Measurements from ENCODE around the gene SLC15A1.

SLC15A1 gene

DNA sequence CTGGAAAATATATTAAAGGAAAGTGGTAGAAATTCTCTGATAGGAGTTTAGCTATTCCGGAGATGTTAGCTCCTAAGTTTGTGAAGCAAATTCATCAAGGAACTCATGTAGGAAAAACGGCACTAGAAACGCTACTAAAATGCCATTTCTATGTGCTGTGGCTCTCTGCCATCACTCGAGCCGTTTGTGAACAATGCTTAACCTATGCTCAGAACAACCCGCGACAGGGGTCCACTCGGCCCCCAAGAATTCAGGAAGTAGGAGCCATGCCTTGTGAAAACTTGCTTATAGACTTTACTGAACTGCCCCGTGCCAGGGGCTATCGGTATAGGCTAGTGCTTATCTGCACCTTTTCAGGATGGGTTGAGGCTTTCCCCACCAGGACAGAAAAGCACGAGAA, 14.2 kb upstream of the SLC15A1 start:
- no peak overlapping the region for H3K4me3 ChIP-seq (ENCODE audit: low read depth, low read length)

GRCh38 chr13:98765996-98766519, 13.6 kb upstream of the SLC15A1 start:
- no peaks in the 10 kb centered on the region for H3K4me1 ChIP-seq (ENCODE audit: control insufficient read depth, insufficient read depth, low read length)
- ChIA-PET POLR2A (no interaction called here), CTCF (interaction anchor here (0.6 to 1.0 kb wide), 2 partner anchors 77 to 1590 kb away, joined by 4 read pairs; no protein-coding TSS in a partner anchor)
- H3K4me3 ChIP-seq (ENCODE audit: low read depth, low read length), result no peak overlapping the region
- no peaks in the 10 kb centered on the region for H3K36me3 ChIP-seq (ENCODE audit: control insufficient read depth in 2 of 2, insufficient read depth in 1 of 2, low read length in 2 of 2)
- no peaks in the 10 kb centered on the region for H3K9me3 ChIP-seq (ENCODE audit: control insufficient read depth, insufficient read depth, low read depth, low read length)
- no peak overlapping the region for H3K27ac ChIP-seq (ENCODE audit: extremely low read depth, low read depth, low read length)
- TF ChIP-seq, protein P1, sequence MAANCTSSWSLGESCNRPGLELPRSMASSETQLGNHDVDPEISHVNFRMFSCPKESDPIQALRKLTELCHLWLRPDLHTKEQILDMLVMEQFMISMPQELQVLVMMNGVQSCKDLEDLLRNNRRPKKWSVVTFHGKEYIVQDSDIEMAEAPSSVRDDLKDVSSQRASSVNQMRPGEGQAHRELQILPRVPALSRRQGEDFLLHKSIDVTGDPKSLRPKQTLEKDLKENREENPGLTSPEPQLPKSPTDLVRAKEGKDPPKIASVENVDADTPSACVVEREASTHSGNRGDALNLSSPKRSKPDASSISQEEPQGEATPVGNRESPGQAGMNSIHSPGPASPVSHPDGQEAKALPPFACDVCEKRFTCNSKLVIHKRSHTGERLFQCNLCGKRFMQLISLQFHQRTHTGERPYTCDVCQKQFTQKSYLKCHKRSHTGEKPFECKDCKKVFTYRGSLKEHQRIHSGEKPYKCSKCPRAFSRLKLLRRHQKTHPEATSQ (tag by site-specific recombination; IDR thresholded peaks at IDR 0.05), result no peak
- no peak for TF ChIP-seq SP3 (tag by site-specific recombination; IDR thresholded peaks at IDR 0.05)
- TF ChIP-seq ZNF677 (tag by site-specific recombination; IDR thresholded peaks at IDR 0.05), result no peak
- no peak for TF ChIP-seq ZNF23 (tag by site-specific recombination; IDR thresholded peaks at IDR 0.05; ENCODE audit: borderline replicate concordance)
- TF ChIP-seq ZNF239 (tag by site-specific recombination; IDR thresholded peaks at IDR 0.05), result no peak
- TF ChIP-seq ZNF16 (tag by site-specific recombination; IDR thresholded peaks at IDR 0.05; ENCODE audit: low read depth), result no peak
- TF ChIP-seq GFI1B (tag by site-specific recombination; IDR thresholded peaks at IDR 0.05), result no peak
- no peak for TF ChIP-seq ZFP3 (tag by site-specific recombination; IDR thresholded peaks at IDR 0.05; ENCODE audit: low read depth)
- TF ChIP-seq ZNF629 (tag by site-specific recombination; IDR thresholded peaks at IDR 0.05), result no peak
- no peak for TF ChIP-seq ZNF571 (tag by site-specific recombination; IDR thresholded peaks at IDR 0.05)

More for the DNA sequence above, 14.2 kb upstream of the SLC15A1 start:
- ChIA-PET POLR2A (no interaction called here), CTCF (interaction anchor here (1.0 kb wide), 1 partner anchor 76 kb away, joined by 4 read pairs; no protein-coding TSS in a partner anchor)
- TF ChIP-seq ZSCAN4 (tag by site-specific recombination; IDR thresholded peaks at IDR 0.05), result no peak
- TF ChIP-seq WT1 (tag by site-specific recombination; IDR thresholded peaks at IDR 0.05), result no peak
- TF ChIP-seq ZNF140 (tag by site-specific recombination; IDR thresholded peaks at IDR 0.05), result no peak
- TF ChIP-seq, protein P2, sequence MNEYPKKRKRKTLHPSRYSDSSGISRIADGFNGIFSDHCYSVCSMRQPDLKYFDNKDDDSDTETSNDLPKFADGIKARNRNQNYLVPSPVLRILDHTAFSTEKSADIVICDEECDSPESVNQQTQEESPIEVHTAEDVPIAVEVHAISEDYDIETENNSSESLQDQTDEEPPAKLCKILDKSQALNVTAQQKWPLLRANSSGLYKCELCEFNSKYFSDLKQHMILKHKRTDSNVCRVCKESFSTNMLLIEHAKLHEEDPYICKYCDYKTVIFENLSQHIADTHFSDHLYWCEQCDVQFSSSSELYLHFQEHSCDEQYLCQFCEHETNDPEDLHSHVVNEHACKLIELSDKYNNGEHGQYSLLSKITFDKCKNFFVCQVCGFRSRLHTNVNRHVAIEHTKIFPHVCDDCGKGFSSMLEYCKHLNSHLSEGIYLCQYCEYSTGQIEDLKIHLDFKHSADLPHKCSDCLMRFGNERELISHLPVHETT (tag by site-specific recombination; IDR thresholded peaks at IDR 0.05), result no peak
- TF ChIP-seq PRDM2 (tag by site-specific recombination; IDR thresholded peaks at IDR 0.05; ENCODE audit: borderline replicate concordance), result no peak
- TF ChIP-seq KLF7 (tag by site-specific recombination; IDR thresholded peaks at IDR 0.05; ENCODE audit: borderline replicate concordance), result no peak
- TF ChIP-seq ZEB2 (tag by site-specific recombination; IDR thresholded peaks at IDR 0.05), result no peak
- TF ChIP-seq KLF10 (tag by site-specific recombination; IDR thresholded peaks at IDR 0.05), result no peak
- TF ChIP-seq GLI4 (tag by site-specific recombination; IDR thresholded peaks at IDR 0.05), result no peak
- Histone ChIP-seq H3K9me3 (ENCODE audit: control insufficient read depth, insufficient read depth, low read depth, low read length) (no peaks in the 10 kb centered on the region), H3K36me3 (ENCODE audit: control insufficient read depth in 2 of 2, insufficient read depth in 1 of 2, low read length in 2 of 2) (no peaks in the 10 kb centered on the region), H3K4me1 (ENCODE audit: control insufficient read depth, insufficient read depth, low read length) (no peaks in the 10 kb centered on the region), H3K27ac (ENCODE audit: extremely low read depth, low read depth, low read length) (no peak overlapping the region)

All from HEK293 (cell line).